HepG2 (cell line): ENCODE data around the gene F7.
A peak's percentile ranks its signal among the peaks of the same experiment; 100 is the strongest.

Experiments used
- ZBTB7A ChIP-seq: sonication (generic); formaldehyde crosslinking; IDR thresholded peaks from 2 replicates; pipeline ENCODE4 v1.8.0; 2022; ENCODE audit warnings: mild to moderate bottlenecking, missing genetic modification reagents
- ZNF263 ChIP-seq: sonication (generic); formaldehyde crosslinking; IDR thresholded peaks from 2 replicates; pipeline ENCODE4 v1.4.0; 2020; ENCODE audit warnings: missing genetic modification reagents
- TF ChIP-seq, protein P1 (sequence below): sonication (generic); formaldehyde crosslinking; IDR thresholded peaks from 2 replicates; pipeline ENCODE4 v1.4.0; 2020; ENCODE audit warnings: missing genetic modification reagents, borderline replicate concordance
- TF ChIP-seq, protein P2 (sequence below): sonication (generic); formaldehyde crosslinking; IDR thresholded peaks from 2 replicates; pipeline ENCODE4 v1.5.0; 2020; ENCODE audit warnings: mild to moderate bottlenecking, missing genetic modification reagents, moderate library complexity
- TF ChIP-seq, protein P3 (sequence below): sonication (generic); formaldehyde crosslinking; IDR thresholded peaks from 2 replicates; pipeline ENCODE4 v1.8.0; 2022; ENCODE audit warnings: missing genetic modification reagents, mild to moderate bottlenecking, inconsistent platforms, borderline replicate concordance
- TF ChIP-seq, protein P4 (sequence below): sonication (generic); formaldehyde crosslinking; conservative IDR thresholded peaks from 2 replicates; pipeline ENCODE4 v1.8.1; 2023; ENCODE audit warnings: missing genetic modification reagents
- TF ChIP-seq, protein P5 (sequence below): sonication (generic); formaldehyde crosslinking; IDR thresholded peaks from 2 replicates; pipeline ENCODE4 v1.5.1; 2020; ENCODE audit warnings: missing genetic modification reagents, mild to moderate bottlenecking, borderline replicate concordance
- TF ChIP-seq, protein P6 (sequence below): sonication (generic); formaldehyde crosslinking; IDR thresholded peaks from 2 replicates; pipeline ENCODE4 v1.4.0; 2020; ENCODE audit warnings: missing genetic modification reagents

DNA sequence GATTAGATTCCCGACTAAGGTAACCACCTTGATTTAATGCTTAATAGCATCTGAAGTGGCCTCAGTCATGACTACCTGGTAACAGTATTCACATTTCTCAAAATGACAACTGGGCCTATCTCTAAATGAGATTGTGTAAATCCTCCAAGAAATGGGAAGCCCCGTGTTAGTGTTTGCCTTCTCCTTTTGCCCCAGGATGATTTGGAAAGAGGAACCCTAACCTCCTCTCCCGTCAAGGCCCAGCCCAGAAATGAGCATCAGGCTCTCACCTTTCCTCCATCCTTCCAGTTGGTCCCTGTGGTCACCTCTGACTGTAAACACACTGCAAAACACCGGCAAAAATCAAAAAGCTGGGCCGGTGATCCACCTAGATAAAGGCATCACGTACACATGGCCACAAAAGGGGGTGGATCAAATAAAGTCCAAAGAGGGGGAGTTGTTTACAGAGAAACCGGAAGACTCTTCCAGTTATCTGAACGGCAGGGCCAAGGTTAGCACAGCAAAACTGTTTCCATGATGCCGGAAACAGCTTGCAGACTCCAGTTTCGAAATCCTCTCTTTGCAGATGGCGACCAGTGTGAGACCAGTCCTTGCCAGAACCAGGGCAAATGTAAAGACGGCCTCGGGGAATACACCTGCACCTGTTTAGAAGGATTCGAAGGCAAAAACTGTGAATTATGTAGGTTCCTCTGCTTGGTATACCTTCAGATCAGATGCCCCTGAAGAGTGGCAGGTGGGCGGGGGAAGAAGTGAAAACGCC is 33.4 kb downstream of the F7 start:
- TF ChIP-seq, protein P1, sequence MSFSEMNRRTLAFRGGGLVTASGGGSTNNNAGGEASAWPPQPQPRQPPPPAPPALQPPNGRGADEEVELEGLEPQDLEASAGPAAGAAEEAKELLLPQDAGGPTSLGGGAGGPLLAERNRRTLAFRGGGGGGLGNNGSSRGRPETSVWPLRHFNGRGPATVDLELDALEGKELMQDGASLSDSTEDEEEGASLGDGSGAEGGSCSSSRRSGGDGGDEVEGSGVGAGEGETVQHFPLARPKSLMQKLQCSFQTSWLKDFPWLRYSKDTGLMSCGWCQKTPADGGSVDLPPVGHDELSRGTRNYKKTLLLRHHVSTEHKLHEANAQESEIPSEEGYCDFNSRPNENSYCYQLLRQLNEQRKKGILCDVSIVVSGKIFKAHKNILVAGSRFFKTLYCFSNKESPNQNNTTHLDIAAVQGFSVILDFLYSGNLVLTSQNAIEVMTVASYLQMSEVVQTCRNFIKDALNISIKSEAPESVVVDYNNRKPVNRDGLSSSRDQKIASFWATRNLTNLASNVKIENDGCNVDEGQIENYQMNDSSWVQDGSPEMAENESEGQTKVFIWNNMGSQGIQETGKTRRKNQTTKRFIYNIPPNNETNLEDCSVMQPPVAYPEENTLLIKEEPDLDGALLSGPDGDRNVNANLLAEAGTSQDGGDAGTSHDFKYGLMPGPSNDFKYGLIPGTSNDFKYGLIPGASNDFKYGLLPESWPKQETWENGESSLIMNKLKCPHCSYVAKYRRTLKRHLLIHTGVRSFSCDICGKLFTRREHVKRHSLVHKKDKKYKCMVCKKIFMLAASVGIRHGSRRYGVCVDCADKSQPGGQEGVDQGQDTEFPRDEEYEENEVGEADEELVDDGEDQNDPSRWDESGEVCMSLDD (CRISPR knock-in tag), result no peak
- TF ChIP-seq ZBTB7A (CRISPR knock-in tag), result no peak
- TF ChIP-seq, protein P2, sequence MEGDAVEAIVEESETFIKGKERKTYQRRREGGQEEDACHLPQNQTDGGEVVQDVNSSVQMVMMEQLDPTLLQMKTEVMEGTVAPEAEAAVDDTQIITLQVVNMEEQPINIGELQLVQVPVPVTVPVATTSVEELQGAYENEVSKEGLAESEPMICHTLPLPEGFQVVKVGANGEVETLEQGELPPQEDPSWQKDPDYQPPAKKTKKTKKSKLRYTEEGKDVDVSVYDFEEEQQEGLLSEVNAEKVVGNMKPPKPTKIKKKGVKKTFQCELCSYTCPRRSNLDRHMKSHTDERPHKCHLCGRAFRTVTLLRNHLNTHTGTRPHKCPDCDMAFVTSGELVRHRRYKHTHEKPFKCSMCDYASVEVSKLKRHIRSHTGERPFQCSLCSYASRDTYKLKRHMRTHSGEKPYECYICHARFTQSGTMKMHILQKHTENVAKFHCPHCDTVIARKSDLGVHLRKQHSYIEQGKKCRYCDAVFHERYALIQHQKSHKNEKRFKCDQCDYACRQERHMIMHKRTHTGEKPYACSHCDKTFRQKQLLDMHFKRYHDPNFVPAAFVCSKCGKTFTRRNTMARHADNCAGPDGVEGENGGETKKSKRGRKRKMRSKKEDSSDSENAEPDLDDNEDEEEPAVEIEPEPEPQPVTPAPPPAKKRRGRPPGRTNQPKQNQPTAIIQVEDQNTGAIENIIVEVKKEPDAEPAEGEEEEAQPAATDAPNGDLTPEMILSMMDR (CRISPR knock-in tag), result peak; percentile 18; the same call in 1 of the 2 replicates
- TF ChIP-seq, protein P3, sequence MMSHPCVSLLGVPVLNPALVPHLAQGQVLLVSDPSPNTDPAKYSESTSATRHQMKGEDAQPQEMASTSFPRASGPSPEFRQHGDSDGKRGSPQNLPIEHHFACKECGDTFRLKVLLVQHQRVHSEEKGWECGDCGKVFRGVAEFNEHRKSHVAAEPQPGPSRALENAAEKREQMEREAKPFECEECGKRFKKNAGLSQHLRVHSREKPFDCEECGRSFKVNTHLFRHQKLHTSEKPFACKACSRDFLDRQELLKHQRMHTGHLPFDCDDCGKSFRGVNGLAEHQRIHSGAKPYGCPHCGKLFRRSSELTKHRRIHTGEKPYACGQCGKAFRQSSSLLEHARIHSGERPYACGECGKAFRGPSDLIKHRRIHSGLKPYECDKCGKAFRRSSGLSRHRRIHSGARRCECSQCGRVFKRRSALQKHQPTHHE (CRISPR knock-in tag), result peak; percentile 88
- TF ChIP-seq, protein P4, sequence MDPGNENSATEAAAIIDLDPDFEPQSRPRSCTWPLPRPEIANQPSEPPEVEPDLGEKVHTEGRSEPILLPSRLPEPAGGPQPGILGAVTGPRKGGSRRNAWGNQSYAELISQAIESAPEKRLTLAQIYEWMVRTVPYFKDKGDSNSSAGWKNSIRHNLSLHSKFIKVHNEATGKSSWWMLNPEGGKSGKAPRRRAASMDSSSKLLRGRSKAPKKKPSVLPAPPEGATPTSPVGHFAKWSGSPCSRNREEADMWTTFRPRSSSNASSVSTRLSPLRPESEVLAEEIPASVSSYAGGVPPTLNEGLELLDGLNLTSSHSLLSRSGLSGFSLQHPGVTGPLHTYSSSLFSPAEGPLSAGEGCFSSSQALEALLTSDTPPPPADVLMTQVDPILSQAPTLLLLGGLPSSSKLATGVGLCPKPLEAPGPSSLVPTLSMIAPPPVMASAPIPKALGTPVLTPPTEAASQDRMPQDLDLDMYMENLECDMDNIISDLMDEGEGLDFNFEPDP, result no peak
- peak; percentile 47; the same call in 1 of the 2 replicates for TF ChIP-seq ZNF263 (CRISPR knock-in tag)
- TF ChIP-seq, protein P5, sequence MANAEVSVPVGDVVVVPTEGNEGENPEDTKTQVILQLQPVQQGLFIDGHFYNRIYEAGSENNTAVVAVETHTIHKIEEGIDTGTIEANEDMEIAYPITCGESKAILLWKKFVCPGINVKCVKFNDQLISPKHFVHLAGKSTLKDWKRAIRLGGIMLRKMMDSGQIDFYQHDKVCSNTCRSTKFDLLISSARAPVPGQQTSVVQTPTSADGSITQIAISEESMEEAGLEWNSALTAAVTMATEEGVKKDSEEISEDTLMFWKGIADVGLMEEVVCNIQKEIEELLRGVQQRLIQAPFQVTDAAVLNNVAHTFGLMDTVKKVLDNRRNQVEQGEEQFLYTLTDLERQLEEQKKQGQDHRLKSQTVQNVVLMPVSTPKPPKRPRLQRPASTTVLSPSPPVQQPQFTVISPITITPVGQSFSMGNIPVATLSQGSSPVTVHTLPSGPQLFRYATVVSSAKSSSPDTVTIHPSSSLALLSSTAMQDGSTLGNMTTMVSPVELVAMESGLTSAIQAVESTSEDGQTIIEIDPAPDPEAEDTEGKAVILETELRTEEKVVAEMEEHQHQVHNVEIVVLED (CRISPR knock-in tag), result peak; percentile 62
- TF ChIP-seq, protein P6, sequence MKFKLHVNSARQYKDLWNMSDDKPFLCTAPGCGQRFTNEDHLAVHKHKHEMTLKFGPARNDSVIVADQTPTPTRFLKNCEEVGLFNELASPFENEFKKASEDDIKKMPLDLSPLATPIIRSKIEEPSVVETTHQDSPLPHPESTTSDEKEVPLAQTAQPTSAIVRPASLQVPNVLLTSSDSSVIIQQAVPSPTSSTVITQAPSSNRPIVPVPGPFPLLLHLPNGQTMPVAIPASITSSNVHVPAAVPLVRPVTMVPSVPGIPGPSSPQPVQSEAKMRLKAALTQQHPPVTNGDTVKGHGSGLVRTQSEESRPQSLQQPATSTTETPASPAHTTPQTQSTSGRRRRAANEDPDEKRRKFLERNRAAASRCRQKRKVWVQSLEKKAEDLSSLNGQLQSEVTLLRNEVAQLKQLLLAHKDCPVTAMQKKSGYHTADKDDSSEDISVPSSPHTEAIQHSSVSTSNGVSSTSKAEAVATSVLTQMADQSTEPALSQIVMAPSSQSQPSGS (CRISPR knock-in tag), result peak; percentile 60; the same call in 1 of the 2 replicates
